SK-N-SH (cell line): ENCODE data around the gene PLAA. TPM values are rescaled to one million over a fixed set of nuclear protein-coding genes. Genes with fewer than 3 reads are reported as not detected.

ENCODE experiments used
- CTCF ChIA-PET: fragments of 300-600, 350-600 bp; formaldehyde crosslinking; extraction: SDS; loops from one replicate; lab custom pipeline; 2021; lab: Yijun Ruan, JAX
- POLR2A ChIA-PET: fragments of 350-600 bp; sonication (Branson Sonifier 250); formaldehyde crosslinking; extraction: SDS; loops from one replicate; lab custom pipeline; 2020; ENCODE audit warnings: antibody characterized with exemption, inconsistent platforms; lab: Yijun Ruan, JAX
- DNase-seq: peaks from one replicate; pipeline ENCODE4 v3.0.0; 2012
- H2AFZ ChIP-seq: fragments of 200-600 bp; sonication (generic); 2 replicates; pipeline ENCODE4 v1.8.1; 2016; ENCODE audit warnings: antibody characterized with exemption, mild to moderate bottlenecking, low read depth
- H3F3A ChIP-seq: fragments of 200-600 bp; sonication (generic); replicated peaks from 2 replicates; pipeline ENCODE3; 2016; ENCODE audit warnings: antibody characterized with exemption, mild to moderate bottlenecking; ENCODE audit not compliant: insufficient read depth
- H3K27ac ChIP-seq, 2 experiments: fragments of 200-500 bp in 1 of 2; fragments of 200-600 bp in 1 of 2; sonication (Bioruptor generic) in 1 of 2; sonication (generic), shearing (Covaris generic) in 1 of 2; 2 replicates each; pipeline versions ENCODE4 v1.5.1 to v1.6.1; 2014 to 2016; ENCODE audit warnings: low read depth in 2 of 2, inconsistent platforms in 1 of 2, low read length in 1 of 2, mild to moderate bottlenecking in 1 of 2, mixed read lengths in 1 of 2
- H3K27me3 ChIP-seq: fragments of 200-600 bp; sonication (generic), shearing (Covaris generic); 2 replicates; pipeline ENCODE4 v1.6.1; 2016; ENCODE audit warnings: mixed run types; ENCODE audit not compliant: insufficient read depth
- H3K36me3 ChIP-seq, 2 experiments: fragments of 200-500 bp in 1 of 2; fragments of 200-600 bp in 1 of 2; sonication (Bioruptor generic) in 1 of 2; sonication (generic) in 1 of 2; replicated peaks in 1 of 2; 2 replicates each; pipeline versions ENCODE3 to v1.5.1; 2014 to 2016; ENCODE audit warnings: low read length in 1 of 2, mild to moderate bottlenecking in 1 of 2; ENCODE audit not compliant: insufficient read depth in 2 of 2, control insufficient read depth in 1 of 2
- H3K4me1 ChIP-seq, 2 experiments: fragments of 200-500 bp in 1 of 2; fragments of 200-600 bp in 1 of 2; sonication (Bioruptor generic) in 1 of 2; sonication (generic), shearing (Covaris generic) in 1 of 2; 2 replicates each; pipeline versions ENCODE4 v1.5.1 to v1.6.1; 2014 to 2016; ENCODE audit warnings: low read depth in 1 of 2, low read length in 1 of 2, mixed run types in 1 of 2; ENCODE audit not compliant: insufficient read depth in 2 of 2, control insufficient read depth in 1 of 2
- H3K4me2 ChIP-seq: fragments of 200-600 bp; sonication (generic), shearing (Covaris generic); 2 replicates; pipeline ENCODE4 v1.6.1; 2017; ENCODE audit warnings: mixed run types
- H3K4me3 ChIP-seq, 2 experiments: fragments of 200-500 bp in 1 of 2; fragments of 200-600 bp in 1 of 2; sonication (Bioruptor generic) in 1 of 2; sonication (generic), shearing (Covaris generic) in 1 of 2; 2 replicates each; pipeline versions ENCODE4 v1.5.1 to v1.8.1; 2014 to 2016; ENCODE audit warnings: low read depth in 2 of 2, inconsistent platforms in 1 of 2, low read length in 1 of 2, mild to moderate bottlenecking in 1 of 2, mixed read lengths in 1 of 2, moderate library complexity in 1 of 2
- H3K79me2 ChIP-seq: fragments of 200-600 bp; sonication (generic); 2 replicates; pipeline ENCODE4 v1.8.1; 2017; ENCODE audit warnings: mild to moderate bottlenecking; ENCODE audit not compliant: insufficient read depth
- H3K9ac ChIP-seq: fragments of 200-600 bp; sonication (generic); 2 replicates; pipeline ENCODE4 v1.6.1; 2017; ENCODE audit warnings: mixed run types
- H3K9me2 ChIP-seq: fragments of 200-600 bp; sonication (generic); 2 replicates; pipeline ENCODE4 v1.6.1; 2017; ENCODE audit warnings: mixed run types
- H3K9me3 ChIP-seq: fragments of 200-600 bp; sonication (generic); 2 replicates; pipeline ENCODE4 v1.6.1; 2017; ENCODE audit warnings: mixed run types, mild to moderate bottlenecking, moderate library complexity
- H4K20me1 ChIP-seq: fragments of 200-600 bp; sonication (generic); 2 replicates; pipeline ENCODE4 v1.6.1; 2017; ENCODE audit warnings: mild to moderate bottlenecking, mixed run types; ENCODE audit not compliant: insufficient read depth
- EP300 ChIP-seq, 2 experiments: IDR thresholded peaks; 2 replicates each; pipeline versions ENCODE4 v1.4.0 to v1.6.1; 2012; ENCODE audit warnings: borderline replicate concordance in 1 of 2, low read depth in 1 of 2, low read length in 1 of 2
- JUND ChIP-seq: IDR thresholded peaks from 2 replicates; pipeline ENCODE4 v1.4.0; 2012
- RAD21 ChIP-seq: IDR thresholded peaks from 2 replicates; pipeline ENCODE4 v1.6.1; 2012; ENCODE audit warnings: mild to moderate bottlenecking, low read length
- RCOR1 ChIP-seq: fragments of 150-350 bp; IDR thresholded peaks from 2 replicates; pipeline ENCODE4 v1.6.1; 2017; ENCODE audit warnings: antibody characterized with exemption, low read length
- RXRA ChIP-seq: IDR thresholded peaks from 2 replicates; pipeline ENCODE4 v1.4.0; 2012; ENCODE audit warnings: low read depth, mild to moderate bottlenecking, borderline replicate concordance
- SIN3A ChIP-seq: IDR thresholded peaks from 2 replicates; pipeline ENCODE4 v1.6.1; 2012; ENCODE audit warnings: low read depth, mild to moderate bottlenecking, low read length, moderate library complexity, borderline replicate concordance
- ZBTB33 ChIP-seq: IDR thresholded peaks from 2 replicates; pipeline ENCODE4 v1.4.0; 2012; ENCODE audit warnings: low read depth, borderline replicate concordance
- WGBS: methylation state at CpG from one replicate; pipeline ENCODE4 v1.1.6; 2017; ENCODE audit warnings: low lambda C conversion rate; 5-methylcytosine and 5-hydroxymethylcytosine counted together
- polyA plus RNA-seq, 3 experiments: library from polyadenylated mRNA; depleted of rRNA; stranded (reverse); fragments of >200 nt; gene quantifications; 2 replicates each; pipeline ENCODE4 v1.2.3, GENCODE V29; 2012
- TF ChIP-seq, protein P1 (sequence below): IDR thresholded peaks from 2 replicates; pipeline ENCODE4; 2012

The PLAA gene
- polyA plus RNA-seq, 1 of the 3 experiments (the other 2 are of a cell fraction), result 14.0 TPM

GRCh38 chr9:26891726-26892125, 55.3 kb downstream of the PLAA start:
- CTCF ChIA-PET, result interaction anchor here (0.8 to 1.4 kb wide), 7 partner anchors 9 to 67 kb away, joined by 3 to 5 read pairs (median 3); partner anchors contain the start of genes IFT74 and PLAA
- H3K79me2 ChIP-seq, result peaks cover 51% of the 10 kb centered on the region
- POLR2A ChIA-PET, result interaction anchor here (0.7 to 1.8 kb wide), 5 partner anchors 9 to 120 kb away, joined by 3 to 13 read pairs (median 4); partner anchors contain the start of genes IFT74 and PLAA

GRCh38 chr9:26888271-26888670, 58.8 kb downstream of the PLAA start:
- no peaks in the 10 kb centered on the region for H3K9me2 ChIP-seq
- POLR2A ChIA-PET, result no interaction called here
- H3K36me3 ChIP-seq, result peaks cover 22% of the 10 kb centered on the region in 2 experiments
- peaks cover 0 to 2% of the 10 kb centered on the region in 2 experiments; a peak in 2 of 4 replicates for H3K4me1 ChIP-seq
- H3K27me3 ChIP-seq, result no peaks in the 10 kb centered on the region
- no peaks in the 10 kb centered on the region for H3K9me3 ChIP-seq
- H2AFZ ChIP-seq, result no peak overlapping the region
- H3K9ac ChIP-seq, result no peak overlapping the region
- TF ChIP-seq ZBTB33 (no peak), RAD21 (no peak), SIN3A (no peak), JUND (no peak)
- TF ChIP-seq, protein P1, sequence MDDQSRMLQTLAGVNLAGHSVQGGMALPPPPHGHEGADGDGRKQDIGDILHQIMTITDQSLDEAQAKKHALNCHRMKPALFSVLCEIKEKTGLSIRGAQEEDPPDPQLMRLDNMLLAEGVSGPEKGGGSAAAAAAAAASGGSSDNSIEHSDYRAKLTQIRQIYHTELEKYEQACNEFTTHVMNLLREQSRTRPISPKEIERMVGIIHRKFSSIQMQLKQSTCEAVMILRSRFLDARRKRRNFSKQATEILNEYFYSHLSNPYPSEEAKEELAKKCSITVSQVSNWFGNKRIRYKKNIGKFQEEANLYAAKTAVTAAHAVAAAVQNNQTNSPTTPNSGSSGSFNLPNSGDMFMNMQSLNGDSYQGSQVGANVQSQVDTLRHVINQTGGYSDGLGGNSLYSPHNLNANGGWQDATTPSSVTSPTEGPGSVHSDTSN, result no peak
- TF ChIP-seq, all 33 proteins: peak for 0
- no peak overlapping the region for H3K27ac ChIP-seq
- H3F3A ChIP-seq, result peaks cover 10% of the 10 kb centered on the region
- no peaks in the 10 kb centered on the region for H4K20me1 ChIP-seq
- H3K79me2 ChIP-seq, result peaks cover 70% of the 10 kb centered on the region
- no peak for DNase-seq
- H3K4me3 ChIP-seq, result no peak overlapping the region
- CTCF ChIA-PET, result no interaction called here
- no peak overlapping the region for H3K4me2 ChIP-seq
- 92% methylated on average over 1 of the region's 1 CpG for WGBS

More at GRCh38 chr9:26891726-26892125, 55.3 kb downstream of the PLAA start:
- peak; percentile 19 for DNase-seq
- Histone ChIP-seq H3K9ac (peak overlapping the region; percentile 89), H3K4me1 (peaks cover 0 to 4% of the 10 kb centered on the region in 2 experiments; a peak in 2 of 4 replicates), H3K4me2 (peak overlapping the region; percentile 85), H2AFZ (peak overlapping the region; percentile 93), H3K36me3 (peaks cover 0 to 1% of the 10 kb centered on the region in 2 experiments), H4K20me1 (no peaks in the 10 kb centered on the region), H3F3A (peaks cover 10% of the 10 kb centered on the region), H3K27ac (peak overlapping the region; percentile 95 to 96), H3K9me2 (no peaks in the 10 kb centered on the region), H3K4me3 (peak overlapping the region; percentile 93 to 94), H3K27me3 (no peaks in the 10 kb centered on the region), H3K9me3 (no peaks in the 10 kb centered on the region)
- WGBS, result 4% methylated on average over 14 of the region's 14 CpGs
- TF ChIP-seq RCOR1 (no peak), EP300 (IDR thresholded peaks at IDR 0.05; ENCODE audit: borderline replicate concordance in 1 of 2, low read depth in 1 of 2, low read length in 1 of 2) (no peak), RXRA (no peak)
